VCaP (cell line): ENCODE data around the gene STAT3.
A peak's percentile ranks its signal among the peaks of the same experiment; 100 is the strongest.

Source experiments
- H3K27ac ChIP-seq: fragments of 450-650 bp; 2 replicates; pipeline ENCODE4 v1.5.1; 2017
- TF ChIP-seq, protein P1 (sequence below): fragments of 450-650 bp; conservative IDR thresholded peaks from 2 replicates; pipeline ENCODE4 v1.5.1; 2017; ENCODE audit warnings: mild to moderate bottlenecking, moderate library complexity

STAT3 gene

DNA sequence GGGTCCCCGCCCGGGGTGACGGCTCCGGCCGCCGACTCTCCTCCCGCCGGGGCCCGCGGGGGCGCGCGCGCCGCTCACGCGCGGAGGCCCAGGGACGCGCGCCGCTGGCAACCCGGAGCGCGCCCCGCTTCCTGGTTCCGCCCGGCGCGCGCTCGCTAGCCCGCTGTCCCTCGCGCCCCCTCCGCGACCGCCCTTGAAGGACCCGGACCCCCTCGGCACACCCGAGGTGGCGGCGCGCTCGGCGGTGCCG is 112.0 kb downstream of the STAT3 start, which contains the start of gene STAT5B:
STAT5B (minus strand) TSS at position 33 of the 250 bp plus-strand sequence. CDS start 44,264 bp downstream, outside the sequence.
- TF ChIP-seq, protein P1, sequence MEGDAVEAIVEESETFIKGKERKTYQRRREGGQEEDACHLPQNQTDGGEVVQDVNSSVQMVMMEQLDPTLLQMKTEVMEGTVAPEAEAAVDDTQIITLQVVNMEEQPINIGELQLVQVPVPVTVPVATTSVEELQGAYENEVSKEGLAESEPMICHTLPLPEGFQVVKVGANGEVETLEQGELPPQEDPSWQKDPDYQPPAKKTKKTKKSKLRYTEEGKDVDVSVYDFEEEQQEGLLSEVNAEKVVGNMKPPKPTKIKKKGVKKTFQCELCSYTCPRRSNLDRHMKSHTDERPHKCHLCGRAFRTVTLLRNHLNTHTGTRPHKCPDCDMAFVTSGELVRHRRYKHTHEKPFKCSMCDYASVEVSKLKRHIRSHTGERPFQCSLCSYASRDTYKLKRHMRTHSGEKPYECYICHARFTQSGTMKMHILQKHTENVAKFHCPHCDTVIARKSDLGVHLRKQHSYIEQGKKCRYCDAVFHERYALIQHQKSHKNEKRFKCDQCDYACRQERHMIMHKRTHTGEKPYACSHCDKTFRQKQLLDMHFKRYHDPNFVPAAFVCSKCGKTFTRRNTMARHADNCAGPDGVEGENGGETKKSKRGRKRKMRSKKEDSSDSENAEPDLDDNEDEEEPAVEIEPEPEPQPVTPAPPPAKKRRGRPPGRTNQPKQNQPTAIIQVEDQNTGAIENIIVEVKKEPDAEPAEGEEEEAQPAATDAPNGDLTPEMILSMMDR: no peak
- peak within 1 kb of the TSS; percentile 77 for H3K27ac ChIP-seq

DNA sequence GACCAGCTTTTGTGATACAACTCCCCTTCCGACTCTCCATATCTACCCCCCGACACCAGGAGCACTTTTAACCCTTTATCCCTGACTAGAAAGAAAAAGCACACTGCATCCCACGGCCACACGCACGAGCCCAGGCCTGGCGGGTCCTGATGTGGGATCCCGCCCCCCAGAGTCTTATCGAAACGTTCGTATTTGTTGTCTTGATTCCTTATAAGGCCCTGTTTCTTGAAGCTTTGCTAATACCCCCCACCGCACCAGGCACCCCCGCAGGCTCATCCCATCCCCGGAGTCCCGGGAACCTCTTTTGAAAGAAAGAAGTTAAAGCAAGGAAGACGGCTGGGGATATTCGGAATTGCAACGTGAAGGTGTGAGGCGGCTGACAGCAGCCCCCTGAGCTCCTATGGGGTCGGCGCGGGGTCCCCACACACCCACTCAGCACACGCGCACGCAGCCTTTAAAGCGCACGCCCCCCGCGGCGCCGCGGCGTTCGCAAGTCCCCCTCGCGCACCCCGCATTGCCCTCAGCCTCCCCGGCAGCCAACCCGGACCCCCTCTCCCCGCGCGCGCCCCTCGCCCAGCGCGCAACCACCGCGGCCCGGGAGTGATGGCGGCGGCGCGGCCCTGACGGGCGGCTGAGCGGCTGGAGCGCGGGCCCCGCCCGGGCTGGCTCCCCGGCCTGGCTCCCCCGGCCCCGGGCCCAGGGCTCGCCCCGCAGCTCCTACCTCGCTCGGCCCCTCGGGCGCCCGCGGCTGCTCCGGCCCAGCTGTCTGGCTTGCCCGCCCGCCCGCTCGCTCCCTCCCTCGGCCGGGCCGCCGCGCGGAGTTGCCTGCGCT is 112.5 kb downstream of the STAT3 start:
- TF ChIP-seq, protein P1: no peak
- peak overlapping the region; percentile 77 for H3K27ac ChIP-seq

DNA sequence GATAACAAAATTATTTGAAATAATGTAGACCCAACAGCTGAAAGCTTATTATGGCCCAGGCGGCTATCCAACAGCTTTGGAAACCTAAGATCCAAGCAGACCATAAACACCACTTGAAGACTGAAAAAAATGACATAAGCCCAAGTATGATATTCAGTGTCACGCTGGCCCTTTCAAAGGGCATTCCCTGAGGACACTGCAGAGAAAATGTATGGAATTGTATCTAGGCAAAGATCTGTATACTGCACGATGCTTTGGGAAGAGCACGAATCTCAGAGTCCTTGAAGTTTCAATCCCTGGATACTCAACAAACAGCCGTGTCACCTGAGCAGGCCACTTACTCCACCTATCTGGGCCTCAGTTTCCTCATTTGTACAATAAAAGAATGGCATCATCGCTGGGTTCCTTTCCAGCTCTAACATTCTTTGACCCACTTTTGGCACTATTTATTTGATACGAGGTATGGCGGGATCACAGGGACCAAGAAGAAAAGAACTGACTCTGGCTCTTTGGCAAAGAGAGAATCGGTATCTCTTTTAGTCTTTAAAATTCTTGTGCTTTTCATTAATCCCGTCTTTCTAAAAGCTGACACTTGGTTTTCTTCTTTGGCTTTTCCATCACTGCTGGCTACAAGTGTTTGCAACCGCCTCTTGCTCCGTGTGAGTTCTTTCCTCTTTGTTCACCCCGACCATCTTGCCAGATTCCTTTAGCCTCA is 113.3 kb downstream of the STAT3 start:
- TF ChIP-seq, protein P1: no peak
- H3K27ac ChIP-seq: peak overlapping the region; percentile 77; the same call in 1 of the 2 replicates

GRCh38 chr17:42274253-42274542 is 114.0 kb downstream of the STAT3 start:
- TF ChIP-seq, protein P1: no peak
- H3K27ac ChIP-seq: no peak overlapping the region

DNA sequence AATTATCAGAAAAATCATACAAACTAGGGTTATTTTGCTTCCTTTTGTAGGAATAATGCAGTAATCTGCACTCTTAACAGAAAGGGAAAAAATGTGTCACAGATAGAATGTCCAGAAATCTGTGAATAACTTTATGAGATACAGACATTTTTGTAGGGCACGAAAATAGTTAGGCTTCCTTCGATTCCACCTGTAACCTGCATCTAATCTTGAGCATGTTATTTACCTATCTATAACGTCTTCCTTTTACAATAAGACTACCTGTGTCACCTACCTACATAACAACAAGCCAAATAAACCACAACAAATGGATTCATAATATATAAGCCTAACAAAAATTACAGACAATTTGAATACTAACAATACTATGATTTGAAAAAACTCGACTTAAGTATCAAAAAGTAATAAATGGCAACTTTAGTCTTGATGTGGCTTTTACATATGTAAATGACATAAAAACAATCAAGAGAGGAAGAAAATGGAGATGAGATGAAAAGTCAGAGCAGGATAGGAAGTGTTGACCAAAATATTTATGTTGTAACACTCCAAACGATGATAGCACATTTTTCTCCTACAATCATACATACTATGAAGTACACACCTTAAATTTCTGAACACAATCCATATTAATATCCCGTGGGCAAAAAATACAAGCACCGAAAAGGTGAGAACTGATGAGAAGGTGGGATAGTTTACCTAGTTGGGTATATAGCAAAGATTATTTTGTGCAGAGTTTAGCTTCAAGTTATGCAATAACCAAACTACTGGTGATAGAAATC is 114.6 kb downstream of the STAT3 start:
- TF ChIP-seq, protein P1: no peak

DNA sequence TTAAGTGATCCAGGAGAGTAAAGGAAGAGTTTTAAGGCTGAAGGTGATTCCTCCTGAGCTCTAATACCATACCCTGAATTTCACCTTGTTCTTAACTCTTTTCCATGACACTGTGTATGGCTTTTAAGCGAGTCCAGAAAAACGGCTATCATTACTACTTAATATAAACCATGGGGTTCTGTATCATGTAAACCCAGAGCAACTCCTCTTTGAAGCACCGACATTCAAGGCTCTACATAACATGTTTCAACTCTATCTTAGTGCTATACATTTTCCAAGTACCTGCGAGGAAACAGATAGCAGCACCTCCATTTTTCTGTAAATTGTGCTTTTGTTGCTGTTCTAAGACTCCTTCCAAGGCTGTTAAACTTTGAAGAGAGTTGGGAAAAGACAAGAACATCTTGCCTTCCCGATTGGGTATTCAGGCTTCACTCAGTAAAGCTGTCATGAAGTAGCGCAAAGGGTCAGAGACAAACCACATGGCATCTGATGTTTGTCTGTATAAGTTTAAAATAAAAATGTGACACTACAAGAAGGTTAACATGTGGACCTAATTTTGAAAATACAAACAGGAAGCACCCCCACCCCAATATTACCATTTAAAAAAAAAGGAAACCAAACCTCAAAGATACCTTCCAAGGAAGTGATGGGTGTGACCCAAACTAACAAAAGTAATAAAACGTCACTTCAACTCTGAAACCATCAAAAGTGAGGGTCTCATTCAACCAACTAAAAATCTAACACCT is 115.9 kb downstream of the STAT3 start:
- no peak overlapping the region for H3K27ac ChIP-seq
- TF ChIP-seq, protein P1: no peak

More for the DNA sequence above, 114.6 kb downstream of the STAT3 start:
- H3K27ac ChIP-seq: no peak overlapping the region

GRCh38 chr17:42271779-42272035 is 116.5 kb downstream of the STAT3 start:
- no peak overlapping the region for H3K27ac ChIP-seq
- TF ChIP-seq, protein P1: no peak
